ENCODE results near the gene SPDYE17.
A peak's percentile ranks its signal among the peaks of the same experiment; 100 is the strongest.
"Not testable (repeated sequence)": the region's sequence is repeated elsewhere in the genome, so short reads cannot be mapped to it uniquely, and the experiment has no call there.

SPDYE17 gene
- total RNA-seq = 0 reads per million in 17 experiments

DNA sequence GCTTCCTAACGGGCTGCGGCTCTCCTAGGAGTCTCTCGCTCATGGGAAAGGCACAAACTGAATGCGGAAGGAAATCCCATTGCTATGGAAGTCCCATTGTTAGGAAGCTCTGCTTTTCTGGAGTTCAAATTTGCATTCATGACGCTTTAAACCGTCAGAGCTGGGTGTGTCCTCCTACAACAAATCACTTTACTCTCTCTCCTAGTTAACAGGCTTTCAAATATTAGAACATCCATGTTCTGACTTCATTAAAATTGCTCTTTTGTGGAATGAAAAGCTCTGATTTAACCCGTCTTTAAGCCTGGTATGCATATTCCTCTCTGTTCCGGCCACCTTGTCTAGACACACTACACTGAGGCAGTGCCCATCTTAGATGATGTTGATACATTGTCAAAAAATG is at the start of gene SPDYE17:
Gene SPDYE17 (minus strand): TSS at position 101 of the 400 bp plus-strand sequence. CDS start 1,791 bp downstream, outside the sequence.
- DNase-seq = not testable (repeated sequence)

GRCh38 chr7:77080236-77080635 is 48.1 kb upstream of the SPDYE17 start:
- not testable (repeated sequence) for DNase-seq

DNA sequence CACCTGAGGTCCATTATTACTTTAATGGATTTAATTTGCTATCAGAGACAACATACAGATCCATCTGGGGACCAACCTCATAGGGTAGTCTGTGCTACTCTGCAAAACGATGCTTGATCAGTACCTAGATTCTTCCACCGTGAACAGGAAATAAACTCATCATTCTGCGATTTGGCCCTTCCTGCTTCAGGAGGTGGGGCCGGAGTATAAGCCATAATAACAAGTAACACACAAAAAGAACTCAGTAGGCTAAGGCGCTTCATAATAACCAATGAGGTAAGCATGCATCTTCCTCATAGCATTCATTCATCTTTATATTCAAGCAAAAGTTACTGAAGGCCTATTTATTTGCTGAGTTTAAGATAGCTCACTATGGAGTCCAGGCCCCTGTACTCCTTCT is 47.5 kb upstream of the SPDYE17 start:
- DNase-seq = not testable (repeated sequence)

DNA sequence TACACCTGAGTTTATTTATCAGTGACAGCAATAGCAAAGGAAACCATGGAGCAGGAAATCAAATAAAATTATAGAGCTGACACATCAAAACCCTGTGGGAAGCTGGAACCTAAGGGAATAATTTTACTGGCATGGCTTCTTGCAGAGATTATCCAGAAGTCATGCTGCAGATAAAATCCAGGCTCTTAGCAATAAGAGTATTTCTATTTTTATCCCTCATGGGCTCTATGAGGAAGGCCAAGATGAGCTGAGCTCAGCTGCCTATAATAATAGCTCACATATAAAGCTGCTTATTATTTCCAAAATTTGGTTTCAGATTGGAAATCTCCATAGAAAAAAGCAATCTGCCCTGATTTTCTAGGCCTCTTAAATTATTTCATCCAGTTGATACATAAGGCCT is 47.0 kb upstream of the SPDYE17 start:
- not testable (repeated sequence) for DNase-seq

DNA sequence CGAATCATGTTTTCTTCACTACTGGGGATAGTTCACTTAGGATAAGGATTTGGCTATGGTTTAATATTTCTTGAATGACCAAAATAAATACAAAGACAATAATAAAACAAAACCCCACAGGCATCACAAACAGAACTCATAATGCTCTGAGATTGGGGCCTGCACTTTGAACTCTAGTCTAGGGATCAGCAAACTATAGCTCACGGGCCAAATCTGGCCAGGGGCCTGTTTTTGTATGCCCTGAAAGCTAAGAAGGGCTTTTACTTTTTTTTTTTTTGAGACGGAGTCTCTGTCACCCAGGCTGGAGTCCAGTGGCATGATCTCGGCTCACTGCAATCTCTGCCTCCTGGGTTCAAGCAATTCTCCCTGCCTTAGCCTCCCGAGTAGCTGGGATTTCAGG is 44.9 kb upstream of the SPDYE17 start:
- not testable (repeated sequence) for DNase-seq

- not testable (repeated sequence) for DNase-seq
Observed at GRCh38 chr7:77074786-77075396, 42.7 kb upstream of the SPDYE17 start.

GRCh38 chr7:77071108-77071507 is 38.9 kb upstream of the SPDYE17 start:
- DNase-seq = not testable (repeated sequence)

DNA sequence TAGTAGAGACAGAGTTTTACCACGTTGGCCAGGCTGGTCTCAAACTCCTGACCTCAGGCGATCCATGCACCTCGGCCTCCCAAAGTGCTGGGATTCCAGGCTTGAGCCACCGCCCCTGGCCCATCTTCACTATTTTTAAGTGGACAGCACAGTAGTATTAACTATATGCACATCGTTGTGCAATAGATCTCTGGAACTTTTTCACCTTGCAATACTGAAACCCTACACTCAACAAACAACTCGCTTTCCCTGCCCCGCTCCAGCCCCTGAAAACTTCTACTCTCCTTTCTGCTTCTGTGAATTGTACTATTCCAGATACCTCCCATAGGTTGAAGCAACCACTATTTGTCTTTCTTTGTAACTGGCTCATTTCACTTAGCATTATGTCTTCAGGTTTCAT is 33.7 kb upstream of the SPDYE17 start:
- not testable (repeated sequence) for DNase-seq

DNA sequence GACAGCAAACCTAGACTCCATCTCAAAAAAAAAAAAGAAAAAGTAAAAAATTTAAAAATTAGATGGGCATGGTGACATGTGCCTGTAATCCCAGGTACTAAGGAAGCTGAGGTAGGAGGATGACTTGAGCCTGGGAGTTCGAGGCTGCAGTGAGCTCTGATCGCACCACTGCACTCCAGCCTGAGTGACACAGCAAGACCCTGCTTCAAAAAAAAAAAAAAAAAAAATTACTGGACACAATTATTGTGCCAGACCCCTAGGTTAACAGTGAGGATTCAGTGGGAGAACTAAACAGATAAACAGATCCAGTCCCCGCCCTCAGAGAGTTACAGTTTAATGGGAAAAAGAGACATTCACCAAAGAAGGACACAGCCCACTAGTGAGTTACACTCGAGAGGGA is 31.6 kb upstream of the SPDYE17 start:
- not testable (repeated sequence) for DNase-seq

GRCh38 chr7:77062557-77062956 is 30.4 kb upstream of the SPDYE17 start, which contains the start of gene SPDYE18:
Gene SPDYE18 (minus strand): TSS chr7:77062558. CDS start chr7:77060512, 2,046 bp downstream.
- DNase-seq = not testable (repeated sequence)

- not testable (repeated sequence) for DNase-seq
Observed at GRCh38 chr7:77026349-77026748, 5.8 kb downstream of the SPDYE17 start.

GRCh38 chr7:77010074-77010680 is 22.0 kb downstream of the SPDYE17 start:
- not testable (repeated sequence) for DNase-seq

DNA sequence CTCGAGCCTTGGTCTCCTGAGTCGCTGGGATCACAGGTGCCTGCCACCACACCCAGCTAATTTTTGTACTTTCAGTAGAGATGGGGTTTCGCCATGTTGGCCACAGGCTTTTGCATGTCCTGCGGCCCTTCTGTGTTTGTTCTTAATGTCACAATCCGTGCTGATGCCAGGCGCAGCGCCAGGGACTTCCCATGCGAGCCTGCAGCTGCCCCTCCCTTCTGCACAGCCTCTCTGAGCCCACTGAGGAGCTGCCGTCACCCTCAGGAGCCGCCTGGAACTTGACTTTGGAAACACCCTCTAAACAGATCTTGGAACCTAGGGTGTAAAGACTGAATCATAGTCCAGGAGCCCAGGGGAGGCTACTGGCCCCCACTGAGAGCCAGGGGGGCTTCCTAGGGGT is 24.2 kb downstream of the SPDYE17 start:
- peak in 2 of 4 experiments; percentile 1 to 3 for DNase-seq

DNA sequence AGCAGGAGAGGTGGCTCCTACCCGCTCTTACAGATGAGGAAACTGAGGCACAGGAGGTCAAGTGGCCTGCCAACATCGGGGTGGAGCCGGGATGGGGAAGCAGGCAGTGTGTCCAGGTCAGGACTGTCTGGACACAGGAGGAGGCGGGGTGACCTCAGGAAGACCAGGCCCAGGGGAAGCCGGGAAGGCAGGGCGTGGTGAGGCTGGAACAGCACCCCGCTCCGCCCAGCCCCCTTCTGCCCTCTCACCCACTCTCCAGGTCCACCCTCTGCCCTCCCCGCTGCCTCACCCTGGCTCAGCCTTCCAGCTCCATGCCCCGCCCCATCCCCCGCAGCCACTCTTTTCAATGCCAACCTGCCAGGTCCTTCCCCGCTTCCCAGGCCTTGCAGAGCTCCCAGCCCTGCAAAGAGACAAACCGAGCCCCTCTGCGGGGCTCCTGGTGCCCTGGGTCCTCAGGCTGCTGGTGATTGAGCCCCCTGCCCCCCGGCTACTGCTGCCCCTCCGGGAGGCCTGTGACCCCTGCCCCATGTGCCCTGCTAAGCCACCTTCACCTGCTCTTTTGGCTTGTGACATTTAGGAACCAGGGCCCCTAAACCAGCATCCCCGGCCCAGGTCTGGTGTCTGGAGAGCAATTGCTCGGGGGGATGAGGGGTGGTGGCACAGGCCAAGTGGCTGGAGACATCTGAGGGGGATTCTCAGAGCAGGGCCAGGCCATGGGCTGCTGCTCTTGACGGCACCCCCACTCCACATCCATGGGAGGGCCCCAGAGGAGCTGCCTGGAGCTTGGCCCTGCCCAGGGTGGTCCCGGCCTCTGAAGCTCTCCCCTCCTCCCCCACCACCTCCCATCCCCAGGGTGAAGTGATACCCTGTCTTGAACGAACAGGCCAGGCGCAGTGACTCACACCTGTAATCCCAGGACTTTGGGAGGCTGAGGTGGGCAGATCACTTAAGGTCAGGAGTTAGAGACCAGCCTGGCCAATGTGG is 25.7 kb downstream of the SPDYE17 start:
- DNase-seq = not testable (repeated sequence)

DNA sequence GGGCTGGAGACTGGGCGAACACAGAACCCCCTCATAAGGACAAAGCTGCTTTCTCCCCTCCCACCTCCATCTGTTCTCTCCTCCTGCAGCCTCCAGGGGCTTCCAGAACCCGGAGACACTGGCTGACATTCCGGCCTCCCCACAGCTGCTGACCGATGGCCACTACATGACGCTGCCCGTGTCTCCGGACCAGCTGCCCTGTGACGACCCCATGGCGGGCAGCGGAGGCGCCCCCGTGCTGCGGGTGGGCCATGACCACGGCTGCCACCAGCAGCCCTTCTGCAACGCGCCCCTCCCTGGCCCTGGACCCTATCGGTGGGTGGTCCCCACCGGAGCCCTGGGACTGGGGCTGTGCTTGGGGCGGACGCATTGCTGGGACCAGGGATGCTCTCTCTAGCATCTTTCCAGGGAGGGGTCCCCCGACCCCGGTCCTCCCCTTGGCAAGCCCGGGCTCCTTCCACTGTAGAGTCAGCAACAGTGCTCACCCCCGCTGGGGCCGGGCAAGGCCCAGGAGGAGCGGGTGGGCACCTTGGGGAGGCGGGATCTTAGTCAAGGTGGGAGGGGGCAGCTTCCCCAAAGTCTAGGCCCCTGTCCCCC is 26.6 kb downstream of the SPDYE17 start:
- not testable (repeated sequence) for DNase-seq

GRCh38 chr7:77004151-77004550 is 28.0 kb downstream of the SPDYE17 start:
- DNase-seq = not testable (repeated sequence)

- DNase-seq = not testable (repeated sequence)
Observed at GRCh38 chr7:77003241-77003640, 28.9 kb downstream of the SPDYE17 start.

- DNase-seq = not testable (repeated sequence)
Observed at GRCh38 chr7:77002678-77003233, 29.4 kb downstream of the SPDYE17 start.

DNA sequence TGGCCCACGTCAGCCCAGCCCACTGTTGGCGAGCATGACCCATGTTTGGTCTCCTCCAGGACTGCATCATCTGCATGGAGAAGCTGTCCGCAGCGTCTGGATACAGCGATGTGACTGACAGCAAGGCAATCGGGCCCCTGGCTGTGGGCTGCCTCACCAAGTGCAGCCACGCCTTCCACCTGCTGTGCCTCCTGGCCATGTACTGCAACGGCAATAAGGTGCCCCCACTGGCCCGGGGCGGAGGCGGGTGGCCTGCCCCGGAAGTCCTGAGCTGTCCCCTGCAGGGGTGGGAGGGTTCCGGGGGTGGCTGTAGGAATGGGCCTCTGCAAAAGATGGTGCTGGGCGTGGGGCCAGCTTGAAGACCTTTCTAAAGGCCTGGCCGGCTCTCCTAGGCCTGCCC is 30.1 kb downstream of the SPDYE17 start:
- not testable (repeated sequence) for DNase-seq

DNA sequence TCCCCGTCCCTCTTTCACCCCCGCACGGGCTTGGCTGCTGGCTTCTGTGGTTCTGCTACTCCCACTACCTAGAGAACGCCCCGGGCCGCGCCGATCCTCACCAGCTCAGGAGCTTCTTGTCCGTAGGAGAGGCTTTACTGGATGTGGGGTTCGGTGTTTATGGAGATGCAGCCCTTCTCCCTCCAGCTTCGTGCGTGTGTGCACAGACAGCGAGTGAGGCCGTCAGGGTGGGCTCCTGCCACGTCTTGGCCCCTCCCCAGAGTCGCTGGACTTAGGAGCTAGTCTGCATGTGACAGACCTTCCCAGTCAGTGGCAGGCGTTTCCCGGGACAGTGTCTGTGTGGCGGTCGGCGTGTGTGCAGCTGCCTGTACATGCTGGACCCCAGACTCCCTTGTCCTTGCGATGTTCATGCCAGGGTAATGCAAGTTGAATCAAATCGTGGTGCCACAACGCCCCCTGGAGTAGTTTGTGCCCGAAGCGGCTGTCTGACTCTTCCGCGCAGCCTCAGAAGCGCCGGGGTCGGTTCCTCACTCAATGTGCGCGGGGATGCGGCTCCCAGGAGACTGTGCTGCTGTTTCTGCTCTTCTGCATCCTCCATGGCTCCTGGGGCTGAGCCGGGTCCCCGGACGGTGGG is 32.6 kb downstream of the SPDYE17 start:
- DNase-seq = not testable (repeated sequence)

GRCh38 chr7:76998764-76999450 is 33.3 kb downstream of the SPDYE17 start:
- peak in 1 of 4 experiments; percentile 1 for DNase-seq
